Stomach (tissue), 4 donors: ENCODE results near the gene SLC6A18.

Experiments used
- CTCF ChIP-seq, 7 experiments: fragments of 450-650 bp in 4 of 7; fragments of 200-600 bp in 3 of 7; sonication (generic) in 3 of 7; IDR thresholded peaks; one replicate each; pipeline ENCODE4 v1.5.1; 2016 to 2019; ENCODE audit warnings: antibody characterized with exemption in 7 of 7, control low read depth in 2 of 7, mild to moderate bottlenecking in 1 of 7
- EP300 ChIP-seq: sonication (generic); formaldehyde crosslinking; IDR thresholded peaks from one replicate; pipeline ENCODE4 v1.6.1; 2017; ENCODE audit warnings: antibody characterized with exemption
- POLR2A ChIP-seq, 4 donors: fragments of 450-650 bp; IDR thresholded peaks; one replicate each; pipeline ENCODE4 v1.6.1; 2016; ENCODE audit warnings: antibody characterized with exemption in 4 of 4, control low read depth in 2 of 4, mild to moderate bottlenecking in 1 of 4, moderate library complexity in 1 of 4
- POLR2AphosphoS5 ChIP-seq, 3 donors: sonication (generic); formaldehyde crosslinking; IDR thresholded peaks; one replicate each; pipeline ENCODE4 v1.6.1; 2016; ENCODE audit warnings: antibody characterized with exemption in 3 of 3

DNA sequence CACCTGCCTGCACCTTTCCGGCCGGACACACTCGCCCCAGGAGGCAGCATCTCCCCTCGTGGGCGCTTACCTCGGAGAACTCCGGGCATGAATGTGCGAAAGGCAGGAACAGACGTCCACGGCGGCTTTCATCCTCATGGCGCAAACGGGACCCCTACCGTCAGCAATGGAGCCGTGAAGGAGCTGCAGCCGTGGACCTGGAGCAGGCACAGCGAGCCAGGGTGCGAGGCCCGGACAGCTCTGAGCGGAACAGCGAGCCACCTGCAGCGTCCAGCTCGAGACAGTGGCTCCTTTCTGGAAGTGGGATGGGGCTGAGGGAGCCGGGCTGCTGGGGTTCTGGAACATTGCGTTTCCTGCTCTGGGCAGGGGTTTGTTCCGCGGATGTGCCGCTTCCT, 31.6 kb upstream of the SLC6A18 start:
- TF ChIP-seq CTCF (IDR thresholded peaks at IDR 0.05) (no peak), POLR2AphosphoS5 (IDR thresholded peaks at IDR 0.05) (no peak), EP300 (no peak), POLR2A (IDR thresholded peaks at IDR 0.05) (no peak)
